MM.1S (cell line): Measurements from ENCODE around the gene KRTAP10-2.

Experiments
- DNase-seq: peaks from one replicate; pipeline ENCODE4 v3.0.0-alpha.2; 2015
- H2AFZ ChIP-seq: fragments of 300-600 bp; sonication (generic); 2 replicates; pipeline ENCODE4 v1.6.0; 2016; ENCODE audit warnings: antibody characterized with exemption, low read length
- H3F3A ChIP-seq: fragments of 300-600 bp; sonication (generic); 2 replicates; pipeline ENCODE4 v1.6.1; 2016; ENCODE audit warnings: mild to moderate bottlenecking, antibody characterized with exemption, low read length, moderate library complexity, mixed read lengths; ENCODE audit not compliant: insufficient read depth
- H3K27ac ChIP-seq: fragments of 300-600 bp; sonication (generic); 2 replicates; pipeline ENCODE4 v1.5.1; 2016; ENCODE audit warnings: mild to moderate bottlenecking, low read length
- H3K27me3 ChIP-seq: fragments of 300-600 bp; sonication (generic); replicated peaks from 2 replicates; pipeline ENCODE4 v1.6.0; 2016; ENCODE audit warnings: low read length; ENCODE audit not compliant: insufficient read depth
- H3K36me3 ChIP-seq: fragments of 300-600 bp; sonication (generic); replicated peaks from 2 replicates; pipeline ENCODE4 v1.6.1; 2016; ENCODE audit warnings: mild to moderate bottlenecking, low read length, mixed read lengths; ENCODE audit not compliant: insufficient read depth
- H3K4me1 ChIP-seq: fragments of 300-600 bp; sonication (generic); 2 replicates; pipeline ENCODE4 v1.6.1; 2016; ENCODE audit warnings: low read length, mixed read lengths
- H3K4me2 ChIP-seq: fragments of 300-600 bp; sonication (generic); 2 replicates; pipeline ENCODE4 v1.6.0; 2016; ENCODE audit warnings: low read depth, low read length
- H3K4me3 ChIP-seq: fragments of 300-600 bp; sonication (generic); 2 replicates; pipeline ENCODE4 v1.5.1; 2016; ENCODE audit warnings: low read length, mixed read lengths
- H3K79me2 ChIP-seq: fragments of 300-600 bp; sonication (generic); 2 replicates; pipeline ENCODE4 v1.6.1; 2016; ENCODE audit warnings: mixed run types, low read length, mixed read lengths
- H3K9ac ChIP-seq: fragments of 300-600 bp; sonication (generic); 2 replicates; pipeline ENCODE4 v1.6.1; 2016; ENCODE audit warnings: low read length, mixed read lengths
- H3K9me2 ChIP-seq: fragments of 300-600 bp; sonication (generic); replicated peaks from 2 replicates; pipeline ENCODE4 v1.6.1; 2016; ENCODE audit warnings: mild to moderate bottlenecking, low read length, mixed read lengths; ENCODE audit not compliant: insufficient read depth
- H3K9me3 ChIP-seq: fragments of 300-600 bp; sonication (generic); replicated peaks from 2 replicates; pipeline ENCODE4 v1.6.1; 2016; ENCODE audit warnings: mild to moderate bottlenecking, low read length, mixed read lengths; ENCODE audit not compliant: insufficient read depth
- H4K20me1 ChIP-seq: fragments of 300-600 bp; sonication (generic); 2 replicates; pipeline ENCODE4 v1.6.1; 2016; ENCODE audit warnings: mild to moderate bottlenecking, low read length, moderate library complexity, mixed read lengths; ENCODE audit not compliant: insufficient read depth
- EZH2 ChIP-seq: fragments of 300-600 bp; sonication (generic); optimal IDR thresholded peaks from 2 replicates; pipeline ENCODE3; 2017; ENCODE audit warnings: low read depth, mild to moderate bottlenecking, antibody characterized with exemption, low read length, mixed read lengths
- EZH2phosphoT487 ChIP-seq: fragments of 300-600 bp; sonication (generic); IDR thresholded peaks from 2 replicates; pipeline ENCODE4 v1.6.1; 2018; ENCODE audit warnings: antibody characterized with exemption, low read length
- TF ChIP-seq, protein P1 (sequence below): fragments of 300-600 bp; sonication (generic); IDR thresholded peaks from 2 replicates; pipeline ENCODE4 v1.5.1; 2016; ENCODE audit warnings: antibody characterized with exemption, low read length, mixed read lengths

The KRTAP10-2 gene

DNA sequence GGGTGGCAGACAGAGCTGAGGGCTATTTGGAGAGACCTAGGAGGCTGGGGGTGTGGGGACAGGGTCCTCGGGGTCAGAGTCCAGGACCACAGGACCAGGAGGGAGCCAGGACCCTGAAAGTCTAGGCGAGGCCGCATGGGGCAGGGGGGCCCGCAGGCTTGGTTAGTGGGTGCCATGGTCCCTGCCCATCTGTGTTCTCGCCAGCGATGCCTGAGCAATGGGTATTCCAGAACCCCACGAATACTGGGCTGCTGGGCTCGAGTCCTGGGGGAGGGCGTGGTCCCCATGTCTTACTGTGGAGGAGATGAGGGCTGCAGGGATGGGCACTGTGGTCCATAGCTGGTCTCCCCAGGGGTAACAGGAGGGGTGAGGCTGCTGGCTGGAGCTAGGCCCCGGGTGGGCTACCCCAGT lies 39.0 kb upstream of the KRTAP10-2 start:
- DNase-seq: no peak
- Histone ChIP-seq H3F3A (no peaks in the 10 kb centered on the region), H2AFZ (no peak overlapping the region), H3K9ac (no peak overlapping the region), H3K27ac (no peak overlapping the region), H3K4me1 (no peaks in the 10 kb centered on the region), H4K20me1 (no peaks in the 10 kb centered on the region), H3K27me3 (peaks cover 87% of the 10 kb centered on the region), H3K4me2 (no peak overlapping the region), H3K9me3 (no peaks in the 10 kb centered on the region), H3K4me3 (no peak overlapping the region), H3K79me2 (no peaks in the 10 kb centered on the region), H3K9me2 (no peaks in the 10 kb centered on the region), H3K36me3 (no peaks in the 10 kb centered on the region)
- TF ChIP-seq EZH2phosphoT487 (no peak), EZH2 (no peak)
- TF ChIP-seq, protein P1, sequence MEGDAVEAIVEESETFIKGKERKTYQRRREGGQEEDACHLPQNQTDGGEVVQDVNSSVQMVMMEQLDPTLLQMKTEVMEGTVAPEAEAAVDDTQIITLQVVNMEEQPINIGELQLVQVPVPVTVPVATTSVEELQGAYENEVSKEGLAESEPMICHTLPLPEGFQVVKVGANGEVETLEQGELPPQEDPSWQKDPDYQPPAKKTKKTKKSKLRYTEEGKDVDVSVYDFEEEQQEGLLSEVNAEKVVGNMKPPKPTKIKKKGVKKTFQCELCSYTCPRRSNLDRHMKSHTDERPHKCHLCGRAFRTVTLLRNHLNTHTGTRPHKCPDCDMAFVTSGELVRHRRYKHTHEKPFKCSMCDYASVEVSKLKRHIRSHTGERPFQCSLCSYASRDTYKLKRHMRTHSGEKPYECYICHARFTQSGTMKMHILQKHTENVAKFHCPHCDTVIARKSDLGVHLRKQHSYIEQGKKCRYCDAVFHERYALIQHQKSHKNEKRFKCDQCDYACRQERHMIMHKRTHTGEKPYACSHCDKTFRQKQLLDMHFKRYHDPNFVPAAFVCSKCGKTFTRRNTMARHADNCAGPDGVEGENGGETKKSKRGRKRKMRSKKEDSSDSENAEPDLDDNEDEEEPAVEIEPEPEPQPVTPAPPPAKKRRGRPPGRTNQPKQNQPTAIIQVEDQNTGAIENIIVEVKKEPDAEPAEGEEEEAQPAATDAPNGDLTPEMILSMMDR: no peak

DNA sequence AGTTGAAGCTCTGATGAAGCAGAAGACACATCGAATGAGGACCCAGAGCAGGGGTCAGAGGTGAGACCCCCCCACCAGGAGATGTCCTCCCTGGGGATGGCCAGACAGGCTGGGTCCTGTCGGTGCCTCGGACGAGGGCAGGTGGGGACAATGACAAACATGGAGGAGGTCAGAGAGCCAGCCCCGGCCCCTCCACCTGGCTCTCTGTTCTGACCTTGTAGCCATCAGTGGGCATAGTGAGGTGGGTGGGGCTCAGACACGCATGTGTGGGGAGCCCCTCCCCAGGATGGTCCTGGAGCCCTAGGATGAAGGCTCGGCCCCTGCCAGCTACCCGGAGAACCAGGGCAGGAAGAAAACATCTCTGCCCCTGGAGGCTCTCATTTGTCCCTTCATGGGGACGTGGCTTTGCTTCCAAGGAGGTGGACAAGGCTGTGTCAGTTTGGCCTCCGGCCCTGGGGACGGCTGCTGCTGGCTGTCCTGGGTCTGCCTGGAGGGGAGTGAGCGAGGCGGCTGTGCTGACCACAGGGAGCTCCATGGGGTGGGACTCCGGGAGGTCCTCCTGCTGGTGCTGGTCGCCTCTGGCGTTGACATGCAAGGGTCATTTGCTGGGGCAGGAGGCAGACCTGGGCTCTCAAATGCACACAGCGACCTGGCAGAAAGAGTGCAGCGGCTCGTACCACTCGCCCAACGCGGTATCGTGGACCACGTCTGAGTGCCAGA lies 38.4 kb upstream of the KRTAP10-2 start:
- Histone ChIP-seq H3K27me3 (peaks cover 88% of the 10 kb centered on the region), H4K20me1 (no peaks in the 10 kb centered on the region), H3K79me2 (no peaks in the 10 kb centered on the region), H3K4me1 (no peaks in the 10 kb centered on the region), H3K4me3 (no peak overlapping the region), H3K36me3 (no peaks in the 10 kb centered on the region), H3K9me3 (no peaks in the 10 kb centered on the region), H3K9me2 (no peaks in the 10 kb centered on the region), H3K9ac (no peak overlapping the region), H2AFZ (no peak overlapping the region), H3F3A (no peaks in the 10 kb centered on the region), H3K4me2 (no peak overlapping the region), H3K27ac (no peak overlapping the region)
- no peak for DNase-seq
- TF ChIP-seq EZH2: no peak

DNA sequence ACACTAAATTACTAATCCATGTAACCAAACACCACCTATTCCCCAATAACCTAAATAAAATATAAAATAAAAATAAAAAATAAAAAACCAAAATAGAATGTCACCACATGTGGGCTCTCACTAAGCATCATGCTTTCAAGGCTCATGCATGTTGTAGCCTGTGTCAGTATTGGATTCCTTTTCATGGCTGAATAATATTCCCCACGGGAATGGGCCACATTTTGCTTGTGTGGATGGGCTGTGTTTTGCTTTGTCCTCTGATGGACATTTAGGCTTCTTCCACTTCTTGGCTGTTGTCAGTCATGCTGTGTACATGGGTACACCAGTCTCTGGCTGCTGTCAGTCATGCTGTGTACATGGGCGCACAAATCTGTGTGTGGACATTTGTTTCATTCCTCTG lies 37.8 kb upstream of the KRTAP10-2 start:
- DNase-seq: no peak
- H3F3A ChIP-seq: no peaks in the 10 kb centered on the region
- H3K4me1 ChIP-seq: no peaks in the 10 kb centered on the region
- no peak overlapping the region for H3K9ac ChIP-seq
- no peaks in the 10 kb centered on the region for H3K9me3 ChIP-seq
- H2AFZ ChIP-seq: no peak overlapping the region
- TF ChIP-seq, protein P1: no peak
- no peak for TF ChIP-seq EZH2
- TF ChIP-seq EZH2phosphoT487: no peak
- no peak overlapping the region for H3K4me2 ChIP-seq
- no peak overlapping the region for H3K4me3 ChIP-seq
- H3K36me3 ChIP-seq: no peaks in the 10 kb centered on the region
- no peaks in the 10 kb centered on the region for H4K20me1 ChIP-seq
- H3K27me3 ChIP-seq: peaks cover 88% of the 10 kb centered on the region
- H3K27ac ChIP-seq: no peak overlapping the region
- no peaks in the 10 kb centered on the region for H3K79me2 ChIP-seq
- H3K9me2 ChIP-seq: no peaks in the 10 kb centered on the region

DNA sequence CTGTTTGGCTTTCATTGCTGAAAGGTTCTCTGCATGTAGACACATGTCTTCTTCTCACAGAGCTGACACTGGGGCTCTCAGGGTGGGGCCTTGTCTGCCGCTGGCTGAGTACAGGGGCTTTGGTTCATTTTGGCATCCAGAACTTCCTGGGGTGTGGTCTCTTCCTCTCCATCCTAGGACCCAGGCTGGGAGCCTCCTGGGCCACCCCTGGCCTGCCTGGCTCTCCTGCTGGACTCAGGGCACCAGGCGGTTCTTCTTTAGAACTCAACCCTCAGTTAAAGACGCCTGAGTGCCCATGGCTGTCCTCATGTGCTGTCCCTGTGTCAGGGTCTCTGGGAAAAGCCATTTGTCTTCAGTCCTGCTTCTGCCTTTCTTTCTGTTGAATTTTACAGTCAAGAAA lies 34.6 kb upstream of the KRTAP10-2 start:
- peaks cover 95% of the 10 kb centered on the region for H3K27me3 ChIP-seq
- TF ChIP-seq EZH2 (no peak), EZH2phosphoT487 (no peak)
- TF ChIP-seq, protein P1: no peak
- no peaks in the 10 kb centered on the region for H3K9me3 ChIP-seq
- no peak overlapping the region for H3K4me2 ChIP-seq
- no peak overlapping the region for H3K27ac ChIP-seq
- no peak overlapping the region for H3K4me3 ChIP-seq
- no peaks in the 10 kb centered on the region for H3K9me2 ChIP-seq
- H3K9ac ChIP-seq: no peak overlapping the region
- no peaks in the 10 kb centered on the region for H4K20me1 ChIP-seq
- no peak for DNase-seq
- no peaks in the 10 kb centered on the region for H3K79me2 ChIP-seq
- H2AFZ ChIP-seq: no peak overlapping the region
- H3K4me1 ChIP-seq: no peaks in the 10 kb centered on the region
- H3F3A ChIP-seq: no peaks in the 10 kb centered on the region
- no peaks in the 10 kb centered on the region for H3K36me3 ChIP-seq
